Smooth muscle cell (in vitro differentiated cells): ENCODE results near the gene VAPA. TPM values are rescaled to one million over a fixed set of nuclear protein-coding genes. Genes with fewer than 3 reads are reported as not detected.

Experiments used
- DNase-seq: peaks from one replicate; lab custom pipeline; 2025; ENCODE audit not compliant: unreplicated experiment; lab: John Stamatoyannopoulos, UW
- H2AFZ ChIP-seq: fragments of 200-600 bp; sonication (generic); 2 replicates; pipeline ENCODE4 v1.6.0; 2016; ENCODE audit warnings: antibody characterized with exemption, low read depth, mild to moderate bottlenecking
- H3F3A ChIP-seq: fragments of 200-600 bp; sonication (generic); 2 replicates; pipeline ENCODE4 v1.6.0; 2017; ENCODE audit warnings: antibody characterized with exemption, low read depth
- H3K27ac ChIP-seq: fragments of 200-600 bp; sonication (generic); 2 replicates; pipeline ENCODE4 v1.5.1; 2016; ENCODE audit warnings: low read depth, mild to moderate bottlenecking
- H3K27me3 ChIP-seq: fragments of 200-600 bp; sonication (generic); 2 replicates; pipeline ENCODE4 v1.6.1; 2016; ENCODE audit warnings: low read depth, mild to moderate bottlenecking
- H3K36me3 ChIP-seq: fragments of 200-600 bp; sonication (generic); 2 replicates; pipeline ENCODE4 v1.5.1; 2016; ENCODE audit warnings: low read depth
- H3K4me1 ChIP-seq: fragments of 200-600 bp; sonication (generic); 2 replicates; pipeline ENCODE4 v1.5.1; 2016; ENCODE audit warnings: low read depth
- H3K4me2 ChIP-seq: fragments of 200-600 bp; sonication (generic); 2 replicates; pipeline ENCODE4 v1.6.0; 2016; ENCODE audit warnings: mild to moderate bottlenecking
- H3K4me3 ChIP-seq: fragments of 200-600 bp; sonication (generic); 2 replicates; pipeline ENCODE4 v1.5.1; 2016; ENCODE audit warnings: mild to moderate bottlenecking
- H3K79me2 ChIP-seq: fragments of 200-600 bp; sonication (generic); 2 replicates; pipeline ENCODE4 v1.6.0; 2016; ENCODE audit warnings: low read depth, mild to moderate bottlenecking
- H3K9ac ChIP-seq: fragments of 200-600 bp; sonication (generic); 2 replicates; pipeline ENCODE4 v1.6.0; 2016; ENCODE audit warnings: low read depth
- H3K9me3 ChIP-seq: fragments of 200-600 bp; sonication (generic); replicated peaks from 2 replicates; pipeline ENCODE4 v1.5.1; 2016; ENCODE audit warnings: low read depth
- H4K20me1 ChIP-seq: fragments of 200-600 bp; sonication (generic); 2 replicates; pipeline ENCODE4 v1.6.0; 2016; ENCODE audit warnings: low read depth
- WGBS: methylation state at CpG from one replicate; pipeline ENCODE4 v1.1.7; 2016; ENCODE audit warnings: low lambda C conversion rate; 5-methylcytosine and 5-hydroxymethylcytosine counted together
- polyA plus RNA-seq: library from polyadenylated mRNA; unstranded; fragments of >200 nt; fragmentation: Nextera tagmentation; extraction: Ambion mirVana; gene quantifications from 2 replicates; pipeline ENCODE4 v1.2.1, GENCODE V29; 2016
- total RNA-seq: library from RNA; depleted of rRNA; stranded (reverse); fragments of >200 nt; gene quantifications from 2 replicates; pipeline ENCODE4 v1.2.3, GENCODE V29; 2014
- TF ChIP-seq, protein P1 (sequence below): fragments of 200-600 bp; sonication (generic); IDR thresholded peaks from 2 replicates; pipeline ENCODE4 v1.5.1; 2017; ENCODE audit warnings: borderline replicate concordance, mild to moderate bottlenecking, antibody characterized with exemption; ENCODE audit not compliant: insufficient read depth, poor library complexity, severe bottlenecking

VAPA gene
- total and polyA plus RNA-seq, 2 experiments from 2014 or later = 315 to 350 TPM

DNA sequence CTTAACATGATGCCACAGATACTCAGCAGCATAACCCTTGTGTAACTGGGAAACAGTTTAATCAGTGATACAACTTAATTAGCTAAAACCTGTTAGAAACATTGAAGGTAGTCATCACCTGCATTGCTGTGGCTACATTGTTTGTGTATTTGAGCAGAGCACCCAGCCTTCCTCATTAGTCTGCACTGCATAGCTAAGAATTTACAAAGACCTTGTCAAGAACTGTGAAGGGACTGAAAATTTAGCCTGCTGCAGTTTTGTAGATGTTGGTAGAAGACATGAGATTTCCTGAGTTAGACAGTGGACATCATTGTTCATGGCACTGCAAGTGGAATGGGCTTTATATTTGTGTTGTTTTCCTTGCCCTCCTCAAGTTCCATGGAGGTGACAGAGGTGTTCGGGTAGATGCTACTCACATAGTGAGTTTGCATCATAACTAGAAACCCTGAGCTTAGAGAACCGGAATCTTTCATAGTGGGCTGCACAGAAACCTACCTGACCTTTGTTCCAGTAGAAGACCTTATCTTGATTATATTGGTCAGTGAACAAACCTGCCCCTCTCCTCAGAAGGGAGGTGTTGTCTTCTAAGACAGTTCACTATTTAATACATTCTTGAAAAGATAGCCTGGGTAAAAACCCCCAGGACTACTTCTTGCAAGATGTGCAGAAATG is 12.5 kb downstream of the VAPA start:
- DNase-seq = no peak
- H3K9ac ChIP-seq = no peak overlapping the region
- no peaks in the 10 kb centered on the region for H3K9me3 ChIP-seq
- no peak overlapping the region for H2AFZ ChIP-seq
- WGBS = 86% methylated on average over 2 of the region's 2 CpGs
- H3K27me3 ChIP-seq = no peaks in the 10 kb centered on the region
- peak overlapping the region; percentile 48 for H3K27ac ChIP-seq
- no peaks in the 10 kb centered on the region for H3K36me3 ChIP-seq
- TF ChIP-seq, protein P1, sequence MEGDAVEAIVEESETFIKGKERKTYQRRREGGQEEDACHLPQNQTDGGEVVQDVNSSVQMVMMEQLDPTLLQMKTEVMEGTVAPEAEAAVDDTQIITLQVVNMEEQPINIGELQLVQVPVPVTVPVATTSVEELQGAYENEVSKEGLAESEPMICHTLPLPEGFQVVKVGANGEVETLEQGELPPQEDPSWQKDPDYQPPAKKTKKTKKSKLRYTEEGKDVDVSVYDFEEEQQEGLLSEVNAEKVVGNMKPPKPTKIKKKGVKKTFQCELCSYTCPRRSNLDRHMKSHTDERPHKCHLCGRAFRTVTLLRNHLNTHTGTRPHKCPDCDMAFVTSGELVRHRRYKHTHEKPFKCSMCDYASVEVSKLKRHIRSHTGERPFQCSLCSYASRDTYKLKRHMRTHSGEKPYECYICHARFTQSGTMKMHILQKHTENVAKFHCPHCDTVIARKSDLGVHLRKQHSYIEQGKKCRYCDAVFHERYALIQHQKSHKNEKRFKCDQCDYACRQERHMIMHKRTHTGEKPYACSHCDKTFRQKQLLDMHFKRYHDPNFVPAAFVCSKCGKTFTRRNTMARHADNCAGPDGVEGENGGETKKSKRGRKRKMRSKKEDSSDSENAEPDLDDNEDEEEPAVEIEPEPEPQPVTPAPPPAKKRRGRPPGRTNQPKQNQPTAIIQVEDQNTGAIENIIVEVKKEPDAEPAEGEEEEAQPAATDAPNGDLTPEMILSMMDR = no peak
- H3F3A ChIP-seq = peaks cover 6% of the 10 kb centered on the region
- peaks cover 72% of the 10 kb centered on the region for H3K4me1 ChIP-seq
- peak overlapping the region; percentile 43 for H3K4me2 ChIP-seq
- H4K20me1 ChIP-seq = peaks cover 100% of the 10 kb centered on the region
- peaks cover 100% of the 10 kb centered on the region for H3K79me2 ChIP-seq
- no peak overlapping the region for H3K4me3 ChIP-seq

DNA sequence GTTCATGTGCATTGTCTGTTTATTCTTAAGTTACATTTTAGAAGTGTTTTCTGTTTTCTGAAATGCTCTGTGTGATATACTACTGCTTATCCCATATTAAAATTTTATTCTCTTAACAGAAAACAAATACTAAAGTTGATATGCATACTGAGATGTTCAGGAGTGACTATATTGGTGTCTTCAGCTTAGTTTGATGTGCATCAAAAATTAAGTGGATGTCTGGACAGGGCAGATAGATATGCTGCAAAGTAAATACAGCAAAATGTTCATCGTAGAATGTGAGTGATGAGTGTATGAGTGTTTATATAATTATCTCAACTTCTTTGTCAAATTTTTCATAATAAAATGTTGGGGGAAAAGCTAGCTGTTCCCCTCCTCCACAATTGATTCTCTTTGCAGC is 13.2 kb downstream of the VAPA start:
- H3K27ac ChIP-seq = peak overlapping the region; percentile 48
- WGBS = 86% methylated on average over 1 of the region's 1 CpG

DNA sequence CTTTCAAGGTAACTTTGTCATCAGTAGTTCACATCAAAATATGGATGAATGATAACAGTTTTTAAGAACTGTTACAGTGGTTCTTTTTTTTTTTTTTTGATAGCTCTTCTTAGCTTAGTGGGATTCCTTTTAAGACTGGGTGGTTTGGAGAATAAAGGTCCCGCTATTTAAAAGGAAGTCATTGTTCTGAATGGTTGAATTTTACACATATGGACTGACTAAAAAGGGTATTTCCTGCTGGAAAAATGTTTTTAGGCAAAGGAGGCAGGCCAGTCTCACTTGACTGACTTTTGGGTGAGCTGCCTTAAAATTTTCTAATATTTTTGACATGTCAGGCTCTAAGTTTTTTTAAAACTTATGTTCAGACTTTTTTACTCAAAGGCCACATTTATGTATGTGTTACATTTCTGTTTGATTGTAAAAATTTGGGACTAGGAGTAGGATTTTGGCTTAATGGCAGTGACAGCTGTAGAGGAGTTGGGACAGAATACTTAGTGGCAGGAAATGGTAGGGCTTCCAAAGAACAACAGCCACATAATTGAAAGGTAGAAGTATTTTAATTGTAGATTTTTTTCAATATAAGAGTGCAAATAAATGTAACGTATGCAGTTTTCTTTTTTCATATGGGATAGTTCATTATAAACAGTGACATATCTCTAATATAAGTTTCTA is 13.7 kb downstream of the VAPA start:
- DNase-seq = no peak
- TF ChIP-seq, protein P1 = no peak
- WGBS = 77% methylated on average over 2 of the region's 2 CpGs
- no peaks in the 10 kb centered on the region for H3F3A ChIP-seq
- H3K4me3 ChIP-seq = no peak overlapping the region
- no peaks in the 10 kb centered on the region for H3K36me3 ChIP-seq
- H3K4me1 ChIP-seq = peaks cover 67% of the 10 kb centered on the region
- H3K4me2 ChIP-seq = peak overlapping the region; percentile 43
- H2AFZ ChIP-seq = no peak overlapping the region
- peak overlapping the region; percentile 48 for H3K27ac ChIP-seq
- no peaks in the 10 kb centered on the region for H3K27me3 ChIP-seq
- H4K20me1 ChIP-seq = peaks cover 100% of the 10 kb centered on the region
- H3K79me2 ChIP-seq = peaks cover 100% of the 10 kb centered on the region
- H3K9me3 ChIP-seq = no peaks in the 10 kb centered on the region
- H3K9ac ChIP-seq = no peak overlapping the region

More for the DNA sequence above, 13.2 kb downstream of the VAPA start:
- Histone ChIP-seq H3K27me3 (no peaks in the 10 kb centered on the region), H3K36me3 (no peaks in the 10 kb centered on the region), H3K9me3 (no peaks in the 10 kb centered on the region), H3F3A (peaks cover 5% of the 10 kb centered on the region), H3K4me2 (peak overlapping the region; percentile 43), H3K4me1 (peaks cover 72% of the 10 kb centered on the region), H3K9ac (no peak overlapping the region), H4K20me1 (peaks cover 100% of the 10 kb centered on the region), H2AFZ (no peak overlapping the region), H3K4me3 (no peak overlapping the region), H3K79me2 (peaks cover 100% of the 10 kb centered on the region)
- TF ChIP-seq, protein P1 = no peak
- no peak for DNase-seq
